Activated CD4-positive, alpha-beta T cell treated with anti-CD3 and anti-CD28 coated beads, Interleukin-2, amount 50 U/mL, for 24 hours (primary cell): ENCODE data around the gene DNAJB8.

ENCODE experiments used
- DNase-seq, 2 donors: peaks; one replicate each; pipeline ENCODE4 v3.0.0-alpha.2; 2020; ENCODE audit warnings: low read depth in 1 of 2, low spot score in 1 of 2

Gene DNAJB8

DNA sequence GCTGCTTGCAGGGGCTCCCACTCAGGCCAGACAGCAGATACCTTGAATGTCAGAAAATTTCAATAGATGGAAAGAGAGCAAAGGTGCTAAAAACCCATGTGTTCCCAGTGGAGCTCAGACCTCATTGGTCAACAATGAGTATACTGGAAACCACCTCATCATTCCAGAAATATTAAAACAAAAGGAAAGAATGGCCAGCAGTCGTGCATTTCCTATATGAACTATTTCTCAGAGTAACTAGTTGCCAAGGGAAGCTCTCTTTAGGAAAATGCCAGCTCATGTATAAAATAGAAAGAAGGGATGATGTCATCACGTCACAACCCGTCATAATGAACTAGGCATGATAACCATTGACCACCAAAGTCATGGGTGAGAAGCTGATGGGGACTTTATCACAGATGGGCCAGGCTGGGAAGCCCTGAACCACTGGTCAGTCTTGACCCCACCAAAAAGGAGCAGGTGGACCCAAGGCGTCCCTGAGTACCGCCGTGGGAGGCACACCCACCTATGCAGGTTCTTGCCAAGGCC is 17.5 kb downstream of the DNAJB8 start:
- DNase-seq, result no peak

DNA sequence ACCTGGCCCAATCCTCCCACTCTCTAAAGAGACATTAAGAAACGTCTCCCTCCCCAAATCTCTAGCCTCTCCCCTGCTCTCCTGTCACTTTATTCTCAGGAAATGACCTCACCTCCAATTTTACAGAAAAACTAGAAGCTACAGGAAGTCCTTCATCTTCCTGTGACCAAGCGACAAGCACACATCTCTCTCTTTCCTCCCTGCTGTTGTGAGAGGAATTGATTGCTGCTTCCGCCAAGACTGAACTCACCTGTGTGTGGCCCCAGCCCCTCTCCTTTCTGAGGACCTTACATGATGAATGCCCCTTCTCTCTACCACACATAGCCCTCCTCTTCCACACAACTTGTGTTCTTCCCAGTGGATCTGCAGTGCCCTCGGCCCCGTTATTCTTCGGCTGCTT is 18.2 kb downstream of the DNAJB8 start:
- DNase-seq, result no peak

DNA sequence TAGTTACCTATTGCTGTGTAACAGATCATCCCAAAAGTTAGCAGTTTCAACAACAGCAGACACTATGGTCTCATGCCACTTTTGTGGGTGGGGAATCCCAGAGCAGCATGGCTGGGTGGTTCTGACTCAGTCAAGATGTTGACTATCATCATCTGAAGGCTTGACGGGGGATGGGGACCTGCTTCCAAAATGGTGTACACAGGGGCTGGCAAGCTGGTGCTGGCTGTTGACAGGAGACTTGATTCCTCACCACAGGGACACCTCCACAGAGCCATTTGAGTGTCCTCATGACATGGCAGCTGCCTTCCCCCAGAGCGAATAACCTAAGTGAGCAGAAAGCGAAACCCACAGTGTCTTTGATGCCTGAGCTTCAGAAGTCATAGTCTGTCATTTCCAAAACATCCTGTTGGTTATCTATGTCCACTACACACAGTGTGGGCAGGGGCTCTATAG is 19.1 kb downstream of the DNAJB8 start:
- DNase-seq, result peak; percentile 14 to 40

DNA sequence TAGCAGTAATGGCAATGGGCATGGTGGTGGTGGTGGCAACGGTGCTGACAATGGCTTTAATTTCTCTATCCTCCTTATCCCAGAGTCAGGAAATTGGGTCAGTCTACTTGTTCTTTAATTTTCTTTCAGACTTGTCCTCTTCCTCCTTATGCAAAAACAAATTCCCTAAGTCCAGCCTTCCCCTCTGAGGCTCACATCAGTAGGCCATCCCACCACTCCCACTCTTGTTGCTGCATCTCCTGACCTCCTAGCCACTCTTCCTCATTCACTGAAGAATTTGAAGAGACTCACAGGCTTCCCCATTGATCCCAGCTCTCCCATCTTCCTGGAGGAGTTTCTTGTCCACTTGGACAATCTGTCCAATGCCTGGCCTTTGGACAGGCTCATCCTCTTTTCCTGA is 19.9 kb downstream of the DNAJB8 start:
- no peak for DNase-seq

DNA sequence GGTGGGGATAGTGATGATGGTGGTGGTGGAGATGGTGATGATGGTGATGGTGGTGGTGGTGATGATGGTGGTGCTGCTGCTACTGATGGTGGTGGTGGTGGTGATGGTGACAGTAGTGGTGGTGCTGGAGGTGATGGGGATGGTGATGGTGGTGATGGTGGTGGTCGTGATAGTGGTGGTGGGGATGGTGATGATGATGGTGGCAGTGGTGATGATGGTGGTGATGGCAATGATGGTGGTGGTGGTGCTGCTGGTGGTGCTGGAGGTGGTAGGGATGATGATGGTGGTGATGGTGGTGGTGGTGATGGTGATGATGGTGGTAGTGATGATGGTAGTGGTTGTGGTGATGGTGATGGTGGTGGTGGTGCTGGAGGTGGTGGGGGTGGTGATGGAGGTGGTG is 21.3 kb downstream of the DNAJB8 start:
- no peak for DNase-seq

DNA sequence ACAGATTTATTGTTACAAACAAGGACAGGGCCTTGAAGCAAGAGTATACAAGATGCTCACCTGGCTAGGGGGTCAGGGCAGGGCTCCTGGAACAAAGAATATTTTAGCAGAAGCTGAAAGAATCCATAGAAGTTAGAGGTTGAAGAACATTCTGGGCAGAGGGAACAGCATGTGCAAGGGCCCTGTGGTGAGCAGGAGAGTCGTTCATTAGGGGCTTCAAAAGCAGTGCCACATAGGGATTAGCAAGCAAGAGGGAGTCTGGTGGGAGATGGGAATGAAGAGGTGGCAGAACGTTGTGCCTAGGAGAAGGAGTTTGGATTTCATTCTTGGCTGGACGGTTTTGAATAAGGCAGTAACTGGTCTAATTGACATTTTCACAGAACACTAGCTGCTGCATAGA is 22.9 kb downstream of the DNAJB8 start:
- no peak for DNase-seq

DNA sequence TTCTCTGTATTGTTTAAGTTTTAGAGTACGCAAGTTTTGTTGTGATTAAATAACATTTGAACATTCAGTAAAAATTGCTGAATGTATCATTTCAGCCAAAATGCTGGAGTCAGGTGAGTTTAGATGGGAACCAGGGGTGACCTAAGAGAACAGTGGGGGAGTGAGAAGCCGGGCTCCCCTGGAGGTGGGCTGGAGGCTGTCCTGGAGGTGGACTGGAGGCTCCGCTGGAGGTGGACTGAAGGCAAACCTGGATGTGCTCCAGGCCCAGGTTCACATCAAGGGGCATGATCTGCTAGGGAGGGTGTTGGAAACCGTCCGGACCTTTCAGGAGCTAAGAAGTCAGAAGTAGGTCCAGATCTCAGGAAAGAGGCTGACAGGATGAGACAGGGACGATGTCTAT is 23.7 kb downstream of the DNAJB8 start:
- DNase-seq, result no peak

DNA sequence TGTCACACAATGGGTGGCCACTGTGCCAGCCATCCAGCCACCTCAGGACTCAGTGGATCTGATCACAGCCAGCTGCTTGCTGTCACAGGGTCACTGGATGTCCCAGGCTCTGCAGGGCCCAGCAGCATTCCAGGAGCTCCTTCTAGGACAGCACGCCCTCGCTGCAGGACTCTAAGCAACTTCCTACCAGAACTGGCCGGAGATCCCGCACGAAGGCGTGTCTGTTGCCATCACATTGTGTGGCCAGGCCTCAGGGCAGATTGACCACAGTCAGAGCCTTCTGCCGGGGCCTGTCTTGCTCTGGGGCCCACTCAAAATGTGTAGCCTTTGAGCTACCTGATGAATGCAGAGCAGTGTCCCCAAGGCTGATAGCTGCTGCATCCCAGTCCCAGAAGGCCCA is 24.6 kb downstream of the DNAJB8 start:
- no peak for DNase-seq

DNA sequence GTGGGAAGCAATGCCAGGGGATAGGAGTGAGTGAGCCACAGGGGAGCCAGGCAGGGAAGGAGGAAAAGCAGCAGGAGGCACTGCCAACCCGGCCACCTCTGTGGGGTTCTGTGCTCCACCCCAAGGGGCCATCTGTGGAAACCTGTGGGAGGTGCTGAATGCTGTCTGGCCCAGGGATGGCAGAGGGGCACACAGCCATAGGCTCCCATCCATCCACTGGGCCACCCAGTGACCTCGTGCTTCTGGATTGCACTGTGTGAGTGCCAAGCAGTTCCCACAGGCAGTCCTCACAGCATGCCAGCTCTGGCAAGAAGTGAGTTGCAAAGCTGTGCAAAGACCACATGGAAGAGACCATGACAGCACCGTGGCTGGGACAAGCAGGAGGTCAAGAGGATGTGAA is 27.5 kb downstream of the DNAJB8 start:
- no peak for DNase-seq

DNA sequence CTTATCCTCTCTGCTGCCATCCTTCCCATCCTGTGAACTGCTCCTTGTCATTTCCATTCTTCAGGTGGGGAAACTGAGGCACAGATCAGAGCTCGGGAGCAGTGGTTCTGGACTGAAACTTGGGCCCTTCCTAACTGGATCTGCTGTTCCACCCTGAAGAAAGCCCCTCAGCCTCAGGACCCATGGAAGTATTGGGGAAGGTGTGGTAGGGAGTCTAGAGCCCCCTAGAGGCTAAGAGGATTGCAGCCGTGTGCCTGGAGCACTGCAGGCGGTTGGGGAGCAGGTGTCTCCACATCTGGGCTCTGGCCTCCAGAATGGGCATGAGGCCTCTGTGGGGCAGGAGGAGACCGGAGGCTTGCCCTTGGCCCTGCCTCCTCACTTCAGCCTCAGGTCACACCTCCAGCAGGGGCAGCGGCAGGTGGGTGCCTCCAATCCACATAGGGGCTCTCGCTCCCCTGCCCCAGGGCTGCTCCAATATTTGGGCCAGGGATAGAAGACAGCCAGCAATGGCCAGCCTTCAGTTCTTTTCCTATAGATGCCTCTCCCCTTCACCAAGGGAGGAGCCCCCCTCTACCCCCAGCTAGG is 28.1 kb downstream of the DNAJB8 start:
- DNase-seq, result no peak

DNA sequence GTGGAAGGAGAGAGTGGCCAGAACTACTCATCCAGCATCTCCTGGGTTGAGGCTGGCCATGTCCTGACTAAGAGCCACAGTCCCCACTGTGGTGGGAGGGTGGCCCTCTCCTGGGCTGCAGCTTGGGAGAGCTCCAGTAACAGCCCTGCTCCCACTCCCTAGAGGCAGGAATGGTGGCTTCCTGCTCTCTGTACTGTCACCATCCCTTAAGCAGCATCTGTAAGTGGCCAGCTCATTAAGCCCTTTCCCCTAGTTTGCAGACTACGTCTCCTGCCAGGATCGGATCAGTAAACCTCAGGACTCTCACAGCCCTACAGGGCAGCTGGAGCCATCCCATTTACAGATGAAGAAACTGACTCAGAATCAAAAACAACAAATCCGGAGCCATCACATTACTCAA is 30.5 kb downstream of the DNAJB8 start:
- no peak for DNase-seq

DNA sequence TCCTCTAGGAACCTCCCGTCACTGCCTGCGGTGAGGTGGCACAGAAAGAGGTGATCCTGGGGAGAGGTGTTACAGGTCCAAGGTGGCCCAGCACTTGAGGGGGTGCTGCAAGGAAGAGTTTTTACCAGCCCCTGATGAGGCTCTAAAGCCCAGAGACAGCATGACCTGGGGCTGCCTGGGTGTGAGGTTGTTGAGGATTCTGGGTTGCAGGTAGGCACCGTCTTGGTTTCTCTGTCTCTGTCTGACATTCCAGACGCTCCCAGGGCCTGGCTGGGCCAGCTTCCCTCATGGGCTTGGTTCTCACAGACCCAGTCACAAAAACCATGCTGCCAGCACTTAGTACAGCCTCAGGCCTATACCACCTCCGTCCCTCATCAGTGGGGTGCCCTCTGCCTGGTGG is 31.1 kb downstream of the DNAJB8 start:
- no peak for DNase-seq

DNA sequence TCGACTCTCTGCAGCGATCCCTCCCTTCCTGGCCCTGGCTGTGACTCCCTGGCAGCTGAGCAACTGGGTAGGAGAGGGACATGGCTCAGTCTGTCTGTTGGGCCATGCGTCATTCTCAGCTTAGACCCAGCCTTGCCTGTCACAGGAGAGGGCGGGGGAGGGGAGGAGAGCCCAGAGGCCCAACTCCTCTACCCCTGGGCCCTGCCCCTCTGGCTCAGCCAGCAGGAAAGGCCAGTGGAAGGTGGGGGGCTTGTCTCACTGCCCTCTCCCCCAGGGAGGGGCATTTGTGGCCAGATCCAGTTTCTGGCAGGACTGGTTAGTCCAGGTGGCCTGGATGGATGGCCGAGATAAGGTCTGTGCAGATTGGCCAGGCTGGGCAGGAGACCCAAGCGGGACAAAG is 31.6 kb downstream of the DNAJB8 start:
- DNase-seq, result no peak

DNA sequence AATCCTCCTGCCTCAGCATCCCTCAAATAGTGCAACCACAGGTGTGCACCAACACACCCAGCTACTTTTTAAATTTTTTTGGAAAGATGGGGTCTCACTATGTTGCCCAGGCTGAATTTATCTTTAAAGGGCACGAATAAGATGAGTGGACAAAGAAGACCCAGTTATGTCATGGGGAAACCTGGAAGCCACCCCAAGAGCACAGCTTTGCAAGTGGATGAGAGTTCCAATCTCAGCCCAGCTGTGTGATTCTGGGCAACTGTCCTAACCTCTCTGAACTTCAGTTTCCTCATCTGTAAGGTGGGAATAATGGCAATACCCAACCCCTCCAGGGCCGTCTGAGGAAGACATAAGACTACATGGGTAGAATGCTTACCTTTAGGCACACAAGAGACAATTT is 32.2 kb downstream of the DNAJB8 start:
- no peak for DNase-seq

DNA sequence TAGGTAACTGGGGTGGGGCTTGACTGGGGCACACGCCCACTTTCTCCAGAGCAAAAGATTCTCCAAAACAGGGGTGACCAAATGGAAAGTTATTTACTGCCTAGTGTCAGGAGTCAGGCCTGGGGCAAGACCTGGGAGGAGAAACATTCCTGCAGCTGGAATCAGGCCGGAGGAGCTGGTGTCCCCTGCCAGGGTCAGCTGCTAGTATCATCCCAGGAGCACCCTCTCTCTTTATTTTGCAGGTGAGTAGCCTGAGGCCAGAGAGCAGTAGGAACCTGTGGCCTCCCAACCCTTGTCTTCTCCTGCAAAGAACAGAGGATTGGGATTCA is 32.9 kb downstream of the DNAJB8 start:
- DNase-seq, result no peak

DNA sequence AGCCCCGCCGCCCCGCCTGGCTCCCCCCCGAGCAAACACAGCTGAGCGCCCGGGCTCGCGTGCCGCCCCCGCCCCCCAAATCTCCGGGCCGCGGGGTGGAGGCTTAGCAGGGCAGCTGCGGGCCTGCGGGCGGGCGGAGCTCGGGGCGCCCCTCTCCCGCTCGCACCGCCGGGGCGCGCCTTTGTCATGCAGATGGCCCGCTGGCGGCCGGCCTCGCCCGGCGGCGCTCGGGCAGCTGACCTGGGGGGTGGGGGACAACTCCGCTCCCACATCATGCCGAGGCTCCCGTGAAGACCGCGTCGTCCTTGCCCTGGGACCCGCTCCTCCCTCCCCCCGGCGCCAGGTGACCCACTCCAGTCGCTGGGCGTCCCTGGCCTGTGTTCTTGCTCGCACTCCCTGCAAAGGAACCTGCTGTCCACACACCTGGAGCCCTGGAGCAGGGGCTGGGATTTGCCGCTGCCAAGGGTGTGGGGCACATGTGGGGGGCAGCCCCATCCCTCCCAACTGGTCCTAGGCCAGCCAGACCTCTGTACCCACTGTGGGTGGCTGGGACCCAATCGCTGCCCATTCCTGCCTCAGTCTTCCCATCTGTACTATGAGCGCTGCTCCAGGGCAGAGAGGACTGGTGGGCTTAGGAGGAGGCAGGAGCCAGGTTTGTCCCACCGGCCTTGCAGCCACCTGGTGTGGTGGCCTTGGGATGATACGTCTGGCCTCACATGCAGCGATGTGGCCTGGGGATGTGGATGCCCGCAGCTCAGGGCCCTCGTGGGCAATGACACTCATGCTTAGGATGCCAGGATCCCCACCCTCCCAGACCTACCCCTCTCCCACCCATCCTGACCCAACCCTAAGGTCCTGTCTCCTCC is 33.5 kb downstream of the DNAJB8 start:
- DNase-seq, result no peak

DNA sequence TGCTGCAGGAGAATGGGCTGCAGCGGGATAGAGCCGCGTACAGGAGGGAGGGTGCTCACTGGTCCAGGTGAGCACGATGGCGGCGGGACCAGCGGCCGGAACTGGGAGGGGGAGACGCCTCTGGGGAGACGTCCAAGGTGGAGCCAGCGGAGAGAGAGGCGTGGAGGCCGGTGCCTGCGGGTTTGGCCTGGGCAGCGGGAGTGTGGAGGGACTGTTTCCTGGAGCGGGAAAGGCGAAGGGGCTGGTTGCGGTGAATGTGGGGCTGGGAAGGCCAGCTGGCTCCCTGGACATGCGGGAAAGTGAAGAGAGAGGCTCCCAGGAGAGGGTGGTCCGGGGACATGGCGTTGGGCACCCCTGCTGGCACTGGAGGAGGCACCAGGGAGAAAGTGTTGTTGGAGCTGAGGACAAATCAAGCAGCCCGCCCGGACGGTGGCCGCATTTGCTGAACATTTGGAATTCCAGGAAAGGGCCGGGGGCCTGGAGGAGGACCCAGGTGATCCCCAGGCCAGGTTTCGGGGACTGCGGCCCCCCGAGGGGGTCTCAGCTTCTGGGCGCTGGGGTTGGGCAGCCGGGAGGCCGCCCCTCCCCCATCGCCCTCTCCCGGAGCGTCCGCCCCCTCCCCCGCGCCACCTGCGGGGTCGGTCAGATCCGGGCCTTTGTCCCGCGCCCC is 34.3 kb downstream of the DNAJB8 start:
- DNase-seq, result no peak

DNA sequence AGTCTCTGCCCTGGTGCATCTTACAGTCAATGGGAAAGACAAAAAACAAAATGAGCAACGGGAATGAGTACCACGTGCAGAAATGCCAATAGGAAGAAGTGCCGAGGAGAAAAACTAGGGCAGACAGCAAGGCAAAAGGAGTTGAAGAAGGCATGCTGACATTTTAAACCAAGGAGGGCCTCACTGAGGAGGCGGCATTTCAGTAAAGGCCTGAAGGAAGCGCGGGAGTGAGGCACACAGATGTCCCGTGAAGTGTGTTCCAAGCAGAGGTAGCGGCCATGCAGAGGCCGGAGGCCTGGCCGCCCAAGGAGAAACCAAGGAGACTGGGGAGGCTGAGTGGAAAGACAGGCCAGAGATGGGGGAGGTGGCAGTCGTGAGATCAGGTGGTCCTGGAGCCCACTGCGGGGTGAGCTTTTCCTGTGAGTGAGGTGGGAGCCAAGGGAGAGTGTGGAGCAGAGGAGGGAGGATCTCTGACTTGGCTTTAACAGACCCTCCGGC is 34.8 kb downstream of the DNAJB8 start:
- DNase-seq, result no peak

DNA sequence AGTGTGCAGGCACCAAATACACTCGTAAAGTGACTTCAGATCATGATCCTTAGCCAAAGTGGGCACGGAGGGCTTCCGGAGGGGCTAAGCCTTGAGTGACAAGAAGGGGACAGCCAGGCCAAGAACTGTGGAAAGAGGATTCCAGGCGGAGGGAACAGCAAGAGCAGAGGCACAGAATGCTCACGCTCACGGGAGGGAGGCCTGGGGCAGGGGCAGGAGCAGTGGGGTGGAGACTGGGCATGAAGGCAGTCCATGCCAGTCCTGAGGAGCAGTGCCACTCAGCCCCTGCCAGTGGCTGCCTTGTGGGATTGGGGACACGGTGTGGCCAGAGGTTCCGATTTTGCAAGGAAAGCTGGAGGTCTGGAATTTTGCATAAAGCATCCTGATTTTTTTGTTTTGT is 36.0 kb downstream of the DNAJB8 start:
- DNase-seq, result no peak

DNA sequence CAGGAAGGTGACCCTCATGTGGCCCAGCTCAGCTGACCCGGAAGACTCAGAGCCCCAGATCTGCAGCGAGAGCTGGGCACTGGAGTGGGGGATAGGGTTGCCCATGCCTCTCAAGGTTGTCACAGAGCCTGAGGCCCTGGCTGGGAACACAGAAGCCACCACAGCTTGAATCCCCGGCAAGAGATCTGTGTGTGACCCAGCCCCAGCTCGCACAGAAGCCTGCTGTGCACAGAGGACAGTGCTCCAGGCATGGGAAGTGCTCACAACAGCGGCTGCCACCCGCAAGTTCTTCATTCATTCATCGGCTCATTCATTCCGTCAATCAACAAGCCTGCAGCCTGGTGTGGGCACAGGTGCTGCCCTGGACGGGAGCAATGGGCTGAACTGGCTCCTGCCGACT is 36.4 kb downstream of the DNAJB8 start:
- DNase-seq, result no peak

DNA sequence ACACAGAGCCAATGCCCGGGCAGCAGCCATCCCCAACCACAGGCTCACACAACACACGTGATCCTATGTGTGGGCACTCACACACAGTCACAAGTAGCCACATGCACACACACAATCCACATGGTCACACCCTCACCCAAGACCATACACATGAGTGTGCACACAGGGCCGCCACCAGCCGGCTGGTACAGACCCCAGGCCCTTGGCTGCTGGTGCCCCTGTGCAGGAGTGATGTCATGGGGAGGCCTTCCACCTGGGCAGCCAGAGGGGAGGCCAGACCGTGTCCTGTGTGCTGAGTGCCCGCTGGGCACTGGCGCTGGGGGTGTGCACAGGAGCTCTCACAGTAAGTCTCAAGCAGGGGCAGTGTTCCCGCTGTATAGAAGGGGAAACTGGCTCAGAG is 36.9 kb downstream of the DNAJB8 start:
- DNase-seq, result no peak

DNA sequence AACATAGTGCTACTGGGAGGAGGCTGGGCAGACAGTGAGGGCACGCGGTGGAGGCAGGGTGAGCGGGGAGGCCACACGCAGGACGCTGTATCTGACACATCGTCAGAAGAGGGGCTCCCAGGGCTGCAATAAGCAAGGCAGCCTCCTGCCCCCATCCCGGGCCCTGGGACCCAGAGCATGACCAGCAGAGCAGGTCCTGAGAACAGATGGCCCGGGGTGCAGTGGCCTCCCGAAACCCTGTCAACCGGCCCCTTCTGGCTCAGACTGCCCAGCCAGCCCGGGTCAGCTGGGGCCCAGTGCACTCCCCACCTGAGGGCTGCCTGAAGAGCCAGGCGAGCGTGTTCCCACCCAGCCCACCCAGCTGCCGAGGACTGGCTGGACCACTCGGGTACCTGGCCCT is 37.4 kb downstream of the DNAJB8 start:
- DNase-seq, result no peak
